Bronchial epithelial cell (primary cell): ENCODE results near the gene PAPPA2. TPM values are rescaled to one million over a fixed set of nuclear protein-coding genes. Genes with fewer than 3 reads are reported as not detected.

ENCODE experiments used
- DNase-seq: peaks from one replicate; pipeline ENCODE4 v3.0.0-alpha.2; 2010; ENCODE audit warnings: low read depth
- FAIRE-seq: peaks from 2 replicates; lab custom pipeline; 2011; peaks lifted over from hg19 to GRCh38; lab: Jason Lieb, UNC
- H3K27me3 ChIP-seq: 2 replicates; pipeline ENCODE4 v1.5.1; 2011; ENCODE audit warnings: low read length; ENCODE audit not compliant: control insufficient read depth, insufficient read depth
- H3K36me3 ChIP-seq: 2 replicates; pipeline ENCODE4 v1.5.1; 2011; ENCODE audit warnings: low read length; ENCODE audit not compliant: control insufficient read depth, insufficient read depth
- H3K4me3 ChIP-seq: 2 replicates; pipeline ENCODE4 v1.5.1; 2011; ENCODE audit warnings: mild to moderate bottlenecking, low read depth, low read length, control low read depth
- CTCF ChIP-seq: IDR thresholded peaks from 2 replicates; pipeline ENCODE4 v1.5.1; 2011; ENCODE audit warnings: mild to moderate bottlenecking, moderate library complexity, low read length, control low read depth, inconsistent platforms; ENCODE audit not compliant: insufficient read depth, severe bottlenecking
- total RNA-seq: library from RNA; depleted of rRNA; stranded (reverse); fragments of >200 nt; gene quantifications from 2 replicates; pipeline ENCODE4 v1.2.1, GENCODE V29; 2014

PAPPA2 gene
- total RNA-seq, 1 donor from 2014 or later = 8.7 TPM

GRCh38 chr1:176456795-176457194, 6.2 kb upstream of the PAPPA2 start:
- FAIRE-seq = no peak
- no peaks in the 10 kb centered on the region for H3K27me3 ChIP-seq
- no peaks in the 10 kb centered on the region for H3K36me3 ChIP-seq
- H3K4me3 ChIP-seq = no peak overlapping the region
- DNase-seq = no peak
- TF ChIP-seq CTCF = no peak

- DNase-seq (no peak), FAIRE-seq (no peak)
- TF ChIP-seq CTCF = no peak
- Histone ChIP-seq H3K27me3 (no peaks in the 10 kb centered on the region), H3K4me3 (no peak overlapping the region), H3K36me3 (no peaks in the 10 kb centered on the region)
These were observed 2.2 kb upstream of the PAPPA2 start for GRCh38 chr1:176460544-176461336.

- TF ChIP-seq CTCF = no peak
- DNase-seq (no peak), FAIRE-seq (no peak)
- Histone ChIP-seq H3K36me3 (no peaks in the 10 kb centered on the region), H3K4me3 (no peak overlapping the region), H3K27me3 (no peaks in the 10 kb centered on the region)
These were observed 1.4 kb upstream of the PAPPA2 start for GRCh38 chr1:176461576-176461975.

GRCh38 chr1:176466514-176466913, 3.5 kb downstream of the PAPPA2 start:
- Histone ChIP-seq H3K4me3 (no peak overlapping the region), H3K27me3 (no peaks in the 10 kb centered on the region), H3K36me3 (no peaks in the 10 kb centered on the region)
- DNase-seq = no peak
- no peak for FAIRE-seq
- TF ChIP-seq CTCF = no peak

- no peaks in the 10 kb centered on the region for H3K36me3 ChIP-seq
- no peak for TF ChIP-seq CTCF
- DNase-seq (no peak), FAIRE-seq (no peak)
- H3K27me3 ChIP-seq = no peaks in the 10 kb centered on the region
- H3K4me3 ChIP-seq = no peak overlapping the region
These were observed 6.6 kb downstream of the PAPPA2 start for GRCh38 chr1:176469450-176470010.
